Measurements from ENCODE around the gene NEUROD2.

GRCh38 chr17:39608142-39608981 is 642 bp upstream of the NEUROD2 start:
- TF ChIP-seq POLR2A (IDR thresholded peaks at IDR 0.05) (no peak), CTCF (IDR thresholded peaks at IDR 0.05) (no peak)
